GM12875 (cell line): Measurements from ENCODE around the gene FAHD2B.
"Not testable (repeated sequence)": the region's sequence is repeated elsewhere in the genome, so short reads cannot be mapped to it uniquely, and the experiment has no call there.

Source experiments
- H3K4me3 ChIP-seq: one replicate; pipeline ENCODE4 v1.5.1; 2011; ENCODE audit warnings: low read depth, low read length, control low read depth
- TF ChIP-seq, protein P1 (sequence below): IDR thresholded peaks from 2 replicates; pipeline ENCODE4 v1.5.1; 2011; ENCODE audit warnings: low read depth, mild to moderate bottlenecking, control low read depth, inconsistent platforms, low read length, moderate library complexity, borderline replicate concordance; ENCODE audit not compliant: insufficient read depth

Gene FAHD2B

DNA sequence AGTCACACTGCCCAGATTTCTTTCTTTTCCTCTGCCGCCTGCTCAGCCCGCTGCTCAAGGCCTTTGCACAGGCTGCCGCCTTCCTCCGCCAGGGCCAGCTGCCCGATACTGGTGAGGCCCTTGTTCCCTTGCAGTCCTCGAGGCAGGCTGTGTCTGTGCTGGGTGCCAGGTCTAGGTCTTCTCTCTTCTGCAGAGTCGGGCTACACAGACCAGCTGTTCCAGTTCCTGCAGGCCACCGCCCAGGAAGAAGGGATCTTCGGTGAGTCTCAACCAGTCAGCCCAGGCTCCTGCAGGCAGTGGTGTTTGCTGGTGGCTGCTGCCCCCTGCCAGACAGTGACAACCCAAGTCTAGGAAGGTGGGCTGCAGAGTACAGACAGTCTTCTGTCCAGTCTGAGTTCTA, 12.5 kb downstream of the FAHD2B start:
- H3K4me3 ChIP-seq = not testable (repeated sequence)

DNA sequence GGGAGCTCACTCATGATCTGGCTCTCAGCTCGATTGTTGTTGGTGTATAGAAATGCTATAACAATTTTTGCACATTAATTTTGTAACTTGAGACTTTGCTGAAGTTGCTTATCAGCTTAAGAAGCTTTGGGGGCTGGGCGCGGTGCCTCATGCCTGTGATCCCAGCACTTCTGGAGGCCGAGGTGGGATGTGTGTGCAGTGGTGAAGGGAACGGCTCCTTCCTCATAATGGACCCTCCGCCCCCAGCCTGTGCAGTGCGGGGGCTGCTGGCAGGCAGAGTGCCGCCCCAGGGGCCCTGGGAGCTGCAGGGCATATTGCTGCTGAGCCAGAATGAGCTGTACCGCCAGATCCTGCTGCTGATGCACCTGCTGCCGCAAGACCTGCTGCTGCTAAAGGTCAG, 13.8 kb downstream of the FAHD2B start:
- H3K4me3 ChIP-seq = not testable (repeated sequence)

DNA sequence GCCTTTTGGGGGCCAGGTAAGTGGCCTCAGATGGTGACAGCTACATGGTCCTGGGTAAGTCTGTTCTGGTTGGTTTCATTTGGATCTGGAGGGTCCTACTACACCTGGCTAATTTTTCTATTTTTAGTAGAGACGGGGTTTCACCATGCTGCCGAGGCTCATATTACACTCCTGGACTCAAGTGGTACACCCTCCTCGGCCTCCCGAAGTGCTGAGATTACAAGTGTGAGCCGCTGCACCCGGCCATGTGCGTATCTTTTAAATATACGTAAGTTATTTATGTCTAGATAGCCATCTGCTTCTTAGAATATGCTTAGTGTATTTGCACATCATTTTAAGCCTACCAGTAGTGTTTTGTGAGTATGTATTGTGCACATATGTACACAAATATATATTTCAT, 17.5 kb downstream of the FAHD2B start:
- H3K4me3 ChIP-seq = not testable (repeated sequence)

DNA sequence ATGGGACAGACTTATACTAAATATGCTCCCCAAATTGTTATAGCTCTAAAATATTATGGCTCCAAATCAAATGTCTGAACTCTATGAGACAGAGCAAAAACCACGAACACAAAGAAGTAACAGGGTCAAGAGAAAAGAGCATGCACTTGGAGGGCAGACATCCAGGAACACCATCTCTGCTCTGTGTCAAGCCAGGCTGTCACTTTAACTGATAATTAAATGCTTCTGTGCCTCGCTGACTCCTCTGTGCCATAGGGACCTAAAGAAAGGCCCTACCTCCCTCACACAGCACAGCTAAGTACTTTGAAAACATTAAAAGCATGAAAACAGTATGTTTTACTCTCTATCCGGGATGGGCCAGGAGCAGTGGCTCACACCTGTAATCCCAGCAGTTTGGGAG, 23.8 kb downstream of the FAHD2B start:
- H3K4me3 ChIP-seq = not testable (repeated sequence)

DNA sequence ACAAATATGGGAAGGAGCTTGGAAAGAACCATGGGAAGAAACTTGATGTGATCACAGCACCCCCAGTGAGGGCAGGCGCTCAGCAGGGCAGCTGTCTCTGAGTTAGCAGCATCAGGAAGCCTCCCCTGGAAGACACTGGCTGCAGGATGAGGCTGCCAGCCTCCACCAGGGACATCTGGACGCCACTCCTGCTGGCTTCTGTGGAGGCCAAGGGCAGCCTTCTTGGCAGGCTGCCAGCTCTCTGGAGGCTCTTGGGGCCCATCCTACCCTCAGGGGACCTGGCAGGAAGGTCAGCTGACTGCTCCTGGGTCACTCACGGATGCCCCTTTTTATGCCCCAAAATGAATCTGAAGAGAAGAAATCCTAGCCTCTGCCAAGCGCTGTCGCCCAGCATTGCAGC, 26.0 kb downstream of the FAHD2B start:
- not testable (repeated sequence) for H3K4me3 ChIP-seq

DNA sequence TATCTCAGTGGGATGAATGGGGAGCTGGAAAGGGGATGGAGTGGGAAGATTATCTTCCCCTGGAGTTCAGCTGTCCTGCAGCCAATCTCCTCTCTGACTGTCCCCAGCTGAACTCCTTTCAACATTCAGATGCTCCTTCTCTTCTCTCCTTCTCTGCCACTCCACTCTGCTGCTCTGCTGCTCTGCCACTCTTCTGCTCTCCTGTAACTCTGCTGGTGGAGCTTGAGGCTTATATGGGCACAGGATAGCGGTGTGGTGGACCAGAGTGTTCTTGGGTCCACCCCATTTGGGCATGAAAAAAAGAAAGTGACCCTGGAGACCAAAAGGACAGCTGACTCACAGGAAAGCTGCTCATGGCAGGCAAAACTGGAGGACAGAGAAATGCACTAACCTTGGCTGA, 26.6 kb downstream of the FAHD2B start:
- H3K4me3 ChIP-seq = no peak overlapping the region
- TF ChIP-seq, protein P1, sequence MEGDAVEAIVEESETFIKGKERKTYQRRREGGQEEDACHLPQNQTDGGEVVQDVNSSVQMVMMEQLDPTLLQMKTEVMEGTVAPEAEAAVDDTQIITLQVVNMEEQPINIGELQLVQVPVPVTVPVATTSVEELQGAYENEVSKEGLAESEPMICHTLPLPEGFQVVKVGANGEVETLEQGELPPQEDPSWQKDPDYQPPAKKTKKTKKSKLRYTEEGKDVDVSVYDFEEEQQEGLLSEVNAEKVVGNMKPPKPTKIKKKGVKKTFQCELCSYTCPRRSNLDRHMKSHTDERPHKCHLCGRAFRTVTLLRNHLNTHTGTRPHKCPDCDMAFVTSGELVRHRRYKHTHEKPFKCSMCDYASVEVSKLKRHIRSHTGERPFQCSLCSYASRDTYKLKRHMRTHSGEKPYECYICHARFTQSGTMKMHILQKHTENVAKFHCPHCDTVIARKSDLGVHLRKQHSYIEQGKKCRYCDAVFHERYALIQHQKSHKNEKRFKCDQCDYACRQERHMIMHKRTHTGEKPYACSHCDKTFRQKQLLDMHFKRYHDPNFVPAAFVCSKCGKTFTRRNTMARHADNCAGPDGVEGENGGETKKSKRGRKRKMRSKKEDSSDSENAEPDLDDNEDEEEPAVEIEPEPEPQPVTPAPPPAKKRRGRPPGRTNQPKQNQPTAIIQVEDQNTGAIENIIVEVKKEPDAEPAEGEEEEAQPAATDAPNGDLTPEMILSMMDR = no peak

DNA sequence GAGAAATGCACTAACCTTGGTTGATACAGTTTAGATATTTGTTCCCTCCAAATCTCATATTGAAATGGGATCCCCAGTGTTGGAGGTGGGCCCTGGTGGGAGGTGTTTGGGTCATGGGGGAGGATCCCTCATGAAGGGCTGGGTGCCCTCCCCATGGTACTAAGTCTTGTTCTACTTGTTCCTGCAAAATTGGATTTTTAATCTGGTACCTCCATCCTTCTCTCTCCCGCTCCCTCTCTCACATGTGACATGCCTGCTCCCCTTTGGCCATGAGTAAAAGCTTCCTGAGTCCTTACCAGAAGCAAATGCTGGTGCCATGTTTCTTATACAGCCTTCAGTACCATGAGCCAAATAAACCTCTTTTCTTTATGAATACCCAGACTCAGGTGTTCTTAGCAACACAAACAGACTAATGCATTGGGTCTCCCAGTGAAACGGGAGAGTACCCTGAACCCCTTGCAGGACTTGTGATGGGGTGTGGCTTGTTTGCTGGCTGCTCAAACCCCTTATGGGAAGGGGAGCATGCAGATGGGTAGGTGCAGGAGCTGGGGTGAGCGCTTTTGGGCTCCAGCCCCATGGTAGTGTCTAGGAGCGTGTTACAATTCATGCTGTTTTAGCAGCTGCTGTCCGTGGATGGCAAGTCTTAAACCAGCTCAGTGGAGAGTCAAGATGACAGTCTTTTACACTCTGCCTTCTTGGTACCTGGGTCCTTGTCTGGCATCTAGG, 27.2 kb downstream of the FAHD2B start:
- no peak overlapping the region for H3K4me3 ChIP-seq
- TF ChIP-seq, protein P1 = no peak

DNA sequence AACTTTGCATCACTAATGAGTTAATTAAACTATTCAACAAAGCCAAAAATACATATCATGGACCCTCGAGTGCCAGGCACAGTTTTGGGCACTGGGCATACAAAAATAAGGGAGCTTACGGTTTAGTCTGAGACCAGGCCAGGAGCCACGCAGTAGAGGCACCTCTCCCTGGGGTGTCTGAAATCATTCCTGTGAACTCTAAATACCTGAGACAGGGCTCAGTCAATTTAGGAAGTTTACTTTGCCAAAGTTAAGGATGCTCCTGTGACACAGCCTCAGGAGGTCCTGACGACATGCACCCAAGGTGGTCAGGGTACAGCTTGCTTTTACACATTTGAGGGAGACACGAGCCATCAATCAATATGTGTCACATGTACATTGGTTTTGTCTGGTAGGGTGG, 28.7 kb downstream of the FAHD2B start:
- not testable (repeated sequence) for H3K4me3 ChIP-seq

DNA sequence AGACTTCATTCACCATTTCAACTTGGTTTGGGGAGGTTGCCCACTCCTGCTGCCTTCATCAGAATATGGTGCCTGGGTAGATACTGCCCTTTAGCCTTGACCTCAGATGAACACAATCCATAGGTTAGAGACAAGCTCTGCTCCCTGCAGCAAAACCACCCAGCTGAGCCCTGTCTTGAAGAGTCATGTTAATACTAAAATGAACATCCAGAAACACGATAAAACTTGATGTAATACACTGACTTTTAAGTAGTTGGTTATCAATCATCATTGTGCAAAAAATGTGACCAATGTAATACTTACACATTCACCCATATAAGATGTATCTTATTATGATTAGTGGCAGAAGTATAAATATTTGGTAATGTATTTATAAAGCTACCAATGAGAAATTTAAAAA, 32.7 kb downstream of the FAHD2B start:
- H3K4me3 ChIP-seq = not testable (repeated sequence)

DNA sequence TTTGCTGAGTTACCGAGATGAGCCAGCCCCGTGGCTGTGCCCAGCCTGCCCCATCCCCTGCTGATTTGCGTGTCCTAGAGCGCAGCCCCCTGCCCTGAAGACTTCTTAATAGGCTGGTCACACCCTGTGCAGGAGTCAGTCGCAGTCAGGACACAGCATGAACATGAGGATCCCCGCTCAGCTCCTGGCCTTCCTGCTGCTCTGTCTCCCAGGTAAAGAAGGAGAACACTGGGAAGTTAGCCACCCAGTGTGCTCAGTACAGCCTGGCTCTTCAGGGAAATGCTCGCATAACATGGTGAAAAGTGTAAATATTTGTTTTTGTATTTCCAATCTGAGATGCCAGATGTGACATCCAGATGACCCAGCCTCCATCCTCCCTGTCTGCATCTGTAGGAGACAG, 34.9 kb downstream of the FAHD2B start:
- H3K4me3 ChIP-seq = not testable (repeated sequence)

DNA sequence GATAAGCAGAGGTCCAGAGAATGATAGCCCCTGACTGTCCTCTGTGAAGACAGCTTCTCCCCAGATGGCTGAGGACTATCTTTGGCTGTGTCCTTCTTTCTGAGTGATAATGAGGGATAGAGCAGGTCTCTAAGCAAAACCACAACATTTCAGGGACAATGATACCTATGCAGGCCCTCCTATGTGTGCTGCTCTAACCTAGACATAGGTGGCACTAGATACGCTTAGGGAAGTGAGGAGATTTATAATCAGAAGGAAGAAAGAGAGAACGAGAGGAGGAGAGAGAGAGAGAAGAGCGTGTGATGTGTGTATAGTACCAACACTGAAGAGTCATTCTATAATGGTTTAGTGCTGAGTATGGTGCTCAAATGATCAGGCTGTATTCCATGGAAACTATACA, 38.5 kb downstream of the FAHD2B start:
- H3K4me3 ChIP-seq = not testable (repeated sequence)

DNA sequence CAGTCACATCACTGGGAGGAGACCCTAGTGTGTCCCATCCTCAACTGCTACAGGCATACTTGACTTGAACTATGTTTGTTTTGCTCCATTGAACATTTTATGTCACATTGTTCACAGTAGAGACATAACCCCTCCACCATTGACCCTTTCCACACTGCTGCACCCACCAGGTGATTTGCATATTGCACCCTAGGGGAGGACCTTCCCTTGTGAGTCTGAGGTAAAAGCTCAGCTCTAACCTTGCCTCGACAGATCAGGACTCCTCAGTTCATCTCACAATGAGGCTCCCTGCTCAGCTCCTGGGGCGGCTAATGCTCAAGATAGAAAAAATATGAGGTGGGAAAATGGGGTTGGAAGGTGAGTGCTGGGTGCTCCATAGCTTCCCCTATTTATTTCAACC, 44.6 kb downstream of the FAHD2B start:
- H3K4me3 ChIP-seq = not testable (repeated sequence)

DNA sequence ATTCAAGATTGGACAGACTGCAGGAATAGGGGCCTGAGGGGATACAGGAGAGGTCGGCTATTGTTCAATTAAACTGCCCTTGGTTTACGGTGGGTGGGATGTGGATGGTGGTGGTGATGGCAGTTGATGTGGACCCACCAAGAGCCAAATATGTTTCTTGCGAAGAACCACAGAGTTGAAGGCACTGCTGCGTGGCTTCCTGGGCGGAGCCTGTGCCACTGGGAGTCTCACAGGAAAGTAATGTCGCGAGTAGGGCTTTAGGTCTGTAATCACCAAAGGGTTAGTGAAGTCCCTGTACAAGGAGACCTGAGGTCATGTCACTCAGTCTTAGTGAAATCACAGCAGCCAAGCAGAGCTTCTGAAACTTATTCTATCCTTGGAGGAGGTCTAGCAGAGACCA, 46.2 kb downstream of the FAHD2B start:
- H3K4me3 ChIP-seq = not testable (repeated sequence)

DNA sequence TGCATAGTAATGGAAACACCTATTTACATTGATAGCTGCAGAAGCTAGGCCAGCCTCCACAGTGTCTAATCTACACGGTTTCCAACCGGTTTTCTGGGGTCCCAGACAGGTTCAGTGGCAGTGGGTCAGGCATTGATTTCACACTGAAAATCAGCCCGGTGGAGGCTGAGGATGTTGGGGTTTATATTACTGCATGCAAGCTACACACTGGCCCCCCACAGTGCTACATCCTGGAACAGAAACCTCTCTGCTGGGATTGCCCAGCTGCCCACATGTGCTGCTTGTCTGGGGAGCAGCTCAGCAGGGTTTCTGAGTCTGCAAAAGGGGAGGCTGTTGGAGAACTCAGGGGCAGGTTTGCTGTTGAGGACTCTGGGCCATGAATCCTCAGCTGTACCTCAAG, 48.0 kb downstream of the FAHD2B start:
- not testable (repeated sequence) for H3K4me3 ChIP-seq

DNA sequence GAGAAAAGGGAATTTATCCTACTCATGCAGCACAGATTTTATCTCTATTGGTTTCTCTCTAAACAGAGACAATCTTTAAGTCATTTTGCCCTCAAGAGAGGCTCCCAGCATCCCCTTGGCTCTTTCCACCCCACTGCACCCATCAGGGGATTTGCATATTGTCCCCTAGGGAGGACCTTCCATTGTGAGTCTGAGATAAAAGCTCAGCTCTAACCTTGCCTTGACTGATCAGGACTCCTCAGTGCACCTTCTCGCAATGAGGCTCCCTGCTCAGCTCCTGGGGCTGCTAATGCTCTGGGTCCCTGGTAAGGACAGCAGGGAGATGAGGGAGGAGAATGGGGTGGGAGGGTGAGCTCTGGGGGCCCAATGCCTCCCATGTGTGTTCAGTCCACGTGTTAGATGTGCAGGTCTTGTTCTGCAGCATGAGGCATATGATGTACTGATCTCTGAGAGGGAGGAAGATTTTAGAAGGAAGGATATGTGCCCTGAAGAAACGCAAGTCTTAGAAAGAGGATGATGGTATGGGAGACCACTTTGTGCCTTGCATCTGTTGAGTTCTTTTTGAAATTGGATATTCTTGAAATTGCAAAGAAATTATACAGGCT, 48.7 kb downstream of the FAHD2B start:
- H3K4me3 ChIP-seq = not testable (repeated sequence)
